GM12878 (cell line): Measurements from ENCODE around the gene ARPP21. TPM values are rescaled to one million over a fixed set of nuclear protein-coding genes. Genes with fewer than 3 reads are reported as not detected.

Experiments used
- ATAC-seq: fragments of 200-7000 bp; cut with Tn5 transposase; 3 replicates; pipeline ENCODE4 v1.9.1; 2020; ENCODE audit warnings: mild to moderate bottlenecking, moderate library complexity
- BruUV-seq: library from RNA; stranded (reverse); fragments of 400-500 nt; replicated peaks from 2 replicates; lab custom pipeline; 2021; lab: Mats Ljungman, UMichigan
- CTCF ChIA-PET: fragments of 300-600 bp; sonication (Branson Sonifier 250); formaldehyde crosslinking; extraction: SDS; loops from one replicate; lab custom pipeline; 2021; ENCODE audit warnings: inconsistent platforms; lab: Yijun Ruan, JAX
- POLR2A ChIA-PET: fragments of 350-600 bp; formaldehyde crosslinking; extraction: SDS; loops from one replicate; lab custom pipeline; 2021; ENCODE audit warnings: inconsistent platforms; lab: Charles Lee
- RAD21 ChIA-PET: fragments of 300-600 bp; sonication (Branson Sonifier 250); formaldehyde crosslinking; loops from one replicate; lab custom pipeline; 2023; ENCODE audit warnings: antibody characterized with exemption; ENCODE audit not compliant: unreplicated experiment; lab: Charles Lee
- SMC1A ChIA-PET: fragments of 300-600 bp; sonication (Branson Sonifier 250); formaldehyde crosslinking; loops from one replicate; lab custom pipeline; 2023; ENCODE audit not compliant: unreplicated experiment, uncharacterized antibody; lab: Charles Lee
- DNase-seq: peaks from one replicate; pipeline ENCODE4 v3.0.0-alpha.2; 2011; ENCODE audit warnings: low read depth, low spot score
- FAIRE-seq: peaks from 3 replicates; lab custom pipeline; 2011; peaks lifted over from hg19 to GRCh38; lab: Jason Lieb, UNC
- H2AFZ ChIP-seq: 2 replicates; pipeline ENCODE4 v1.6.0; 2011; ENCODE audit warnings: low read depth, low read length, control low read depth; ENCODE audit not compliant: control insufficient read depth
- H3K27ac ChIP-seq: 2 replicates; pipeline ENCODE4 v1.5.1; 2011; ENCODE audit warnings: control low read depth; ENCODE audit not compliant: control insufficient read depth, insufficient read depth
- H3K27me3 ChIP-seq, 2 experiments: replicated peaks in 1 of 2; 2 replicates each; pipeline versions ENCODE4 v1.6.0 to v1.6.1; 2011; ENCODE audit warnings: low read length in 1 of 2; ENCODE audit not compliant: control insufficient read depth in 2 of 2, insufficient read depth in 2 of 2
- H3K36me3 ChIP-seq, 2 experiments: 2 replicates each; pipeline ENCODE4 v1.5.1; 2011; ENCODE audit warnings: low read length in 1 of 2; ENCODE audit not compliant: control insufficient read depth in 2 of 2, insufficient read depth in 2 of 2
- H3K4me1 ChIP-seq: 2 replicates; pipeline ENCODE4 v1.6.1; 2011; ENCODE audit warnings: mild to moderate bottlenecking, low read length, moderate library complexity, mixed read lengths; ENCODE audit not compliant: control insufficient read depth, insufficient read depth
- H3K4me2 ChIP-seq: 2 replicates; pipeline ENCODE4 v1.6.0; 2011; ENCODE audit warnings: control low read depth; ENCODE audit not compliant: control insufficient read depth, insufficient read depth
- H3K4me3 ChIP-seq: fragments of 200-600 bp; sonication (generic); 2 replicates; pipeline ENCODE4 v1.5.1; 2016
- H3K79me2 ChIP-seq: 2 replicates; pipeline ENCODE4 v1.6.0; 2011; ENCODE audit warnings: low read length; ENCODE audit not compliant: control insufficient read depth, insufficient read depth
- H3K9ac ChIP-seq: 2 replicates; pipeline ENCODE4 v1.8.0; 2011; ENCODE audit warnings: low read length, control low read depth, mixed read lengths; ENCODE audit not compliant: control insufficient read depth, insufficient read depth
- H3K9me3 ChIP-seq: replicated peaks from 3 replicates; pipeline ENCODE4 v1.5.1; 2011; ENCODE audit warnings: mild to moderate bottlenecking, low read length; ENCODE audit not compliant: control insufficient read depth, insufficient read depth
- H4K20me1 ChIP-seq: 2 replicates; pipeline ENCODE4 v1.6.0; 2011; ENCODE audit not compliant: control insufficient read depth, insufficient read depth
- CBX3 ChIP-seq: fragments of 200-600 bp; sonication (generic); IDR thresholded peaks from 2 replicates; pipeline ENCODE4 v1.6.1; 2016; ENCODE audit warnings: low read depth, borderline replicate concordance
- CTCF ChIP-seq, 3 experiments: IDR thresholded peaks in 2 of 3; conservative IDR thresholded peaks in 1 of 3; 2 replicates each; pipeline ENCODE4 v1.5.1; 2011; ENCODE audit warnings: low read depth in 3 of 3, low read length in 3 of 3, mild to moderate bottlenecking in 3 of 3, control low read depth in 2 of 3, moderate library complexity in 2 of 3, inconsistent platforms in 1 of 3, mixed read lengths in 1 of 3; ENCODE audit not compliant: control insufficient read depth in 2 of 3, insufficient read depth in 1 of 3; ENCODE audit errors: extremely low read depth in 1 of 3
- DPF2 ChIP-seq: fragments of 450-650 bp; IDR thresholded peaks from 2 replicates; pipeline ENCODE4 v1.6.1; 2017; ENCODE audit warnings: mild to moderate bottlenecking
- EZH2 ChIP-seq: IDR thresholded peaks from 2 replicates; pipeline ENCODE4 v1.6.1; 2012; ENCODE audit warnings: low read depth, mild to moderate bottlenecking, control low read depth, inconsistent platforms, low read length, borderline replicate concordance; ENCODE audit not compliant: control insufficient read depth
- FOS ChIP-seq: IDR thresholded peaks from 3 replicates; pipeline ENCODE4 v1.6.1; 2011; ENCODE audit warnings: borderline replicate concordance; ENCODE audit not compliant: insufficient read length; ENCODE audit errors: extremely low read depth
- HCFC1 ChIP-seq: fragments of 150-350 bp; IDR thresholded peaks from 2 replicates; pipeline ENCODE4 v1.6.1; 2014; ENCODE audit warnings: low read length
- HDAC6 ChIP-seq: fragments of 200-600 bp; sonication (generic); IDR thresholded peaks from one replicate; pipeline ENCODE4 v1.8.0; 2017; ENCODE audit warnings: antibody characterized with exemption; ENCODE audit not compliant: unreplicated experiment
- MYB ChIP-seq: fragments of 150-350 bp; IDR thresholded peaks from 2 replicates; pipeline ENCODE4 v1.6.1; 2014; ENCODE audit warnings: mild to moderate bottlenecking, low read depth, low read length, borderline replicate concordance
- NR2F1 ChIP-seq: fragments of 450-650 bp; conservative IDR thresholded peaks from 2 replicates; pipeline ENCODE4 v1.6.1; 2017; ENCODE audit warnings: mild to moderate bottlenecking
- PAX5 ChIP-seq: IDR thresholded peaks from 2 replicates; pipeline ENCODE4 v1.6.1; 2011; ENCODE audit warnings: low read depth, low read length, borderline replicate concordance
- RB1 ChIP-seq: fragments of 450-650 bp; formaldehyde crosslinking; IDR thresholded peaks from 2 replicates; pipeline ENCODE4 v1.6.1; 2017; ENCODE audit warnings: mild to moderate bottlenecking, borderline replicate concordance
- TCF7 ChIP-seq: IDR thresholded peaks from 2 replicates; pipeline ENCODE4 v1.6.1; 2014; ENCODE audit warnings: antibody characterized with exemption, borderline replicate concordance
- YBX1 ChIP-seq: fragments of 450-650 bp; IDR thresholded peaks from 2 replicates; pipeline ENCODE4 v1.6.1; 2016; ENCODE audit warnings: antibody characterized with exemption
- WGBS: methylation state at CpG from one replicate; pipeline ENCODE4 v1.1.6; 2016; ENCODE audit warnings: low lambda C conversion rate; ENCODE audit not compliant: insufficient replicate concordance, insufficient coverage; ENCODE audit errors: missing lambda C conversion rate; 5-methylcytosine and 5-hydroxymethylcytosine counted together
- in situ Hi-C: fragments of 300-500 bp; cut with MboI; formaldehyde crosslinking; loops from 9 replicates; pipeline ENCODE4 v1.14.3; 2018; ENCODE audit warnings: mixed read lengths
- intact Hi-C: fragments of 100-400 bp; cut with micrococcal nuclease; formaldehyde crosslinking; loops from one replicate; pipeline ENCODE4 v1.14.2; 2022; ENCODE audit not compliant: unreplicated experiment
- polyA plus RNA-seq, 11 experiments: library from polyadenylated mRNA; depleted of rRNA in 4 of 11; unstranded in 6 of 11; stranded (reverse) in 5 of 11; fragments of >200 nt; fragmentation: Nextera tagmentation in 4 of 11; fragmentation: Illumina TruSeq in 1 of 11; extraction: Ambion mirVana in 4 of 11; extraction: Trizol in 1 of 11; gene quantifications; 1 replicate in 1 of 11; 2 replicates in 10 of 11; pipeline versions ENCODE4 v1.2.1 to v1.2.3, GENCODE V29; 2011 to 2016; ENCODE audit warnings: inconsistent platforms in 2 of 11, missing spikeins in 2 of 11, low read depth in 1 of 11
- total RNA-seq, 4 experiments: library from RNA; depleted of rRNA in 3 of 4; stranded (reverse); fragments of >200 nt in 3 of 4; fragmentation: Illumina TruSeq in 1 of 4; extraction: Trizol in 1 of 4; gene quantifications; 2 replicates each; pipeline versions ENCODE4 v1.2.1 to v1.2.3, GENCODE V29; 2013 to 2021

The ARPP21 gene
- total and polyA plus RNA-seq, 10 of the 15 experiments (the other 5 are each of a cell fraction or from before 2014, with no cell fraction given), result not detected

- intact Hi-C loops, result no loop called here
- DNase-seq (no peak), ATAC-seq (no peak), FAIRE-seq (no peak)
- Histone ChIP-seq H3K79me2 (no peaks in the 10 kb centered on the region), H3K4me2 (no peak overlapping the region), H2AFZ (no peak overlapping the region), H3K27me3 (no peaks in the 10 kb centered on the region), H3K9me3 (no peaks in the 10 kb centered on the region), H3K36me3 (no peaks in the 10 kb centered on the region), H3K27ac (no peak overlapping the region), H3K4me1 (no peaks in the 10 kb centered on the region), H3K9ac (no peak overlapping the region), H4K20me1 (no peaks in the 10 kb centered on the region), H3K4me3 (no peak overlapping the region)
- SMC1A ChIA-PET, result interaction anchor here (1.1 kb wide), 1 partner anchor 8 kb away, joined by 4 read pairs; no protein-coding TSS in a partner anchor
- in situ Hi-C loops, result no loop called here
- no TSS peak for BruUV-seq
- 0% methylated on average over 1 of the region's 1 CpG for WGBS
- CTCF ChIA-PET, result no interaction called here
- RAD21 ChIA-PET, result no interaction called here
- TF ChIP-seq TCF7 (no peak), MYB (no peak), NR2F1 (no peak), PAX5 (no peak), RB1 (no peak), EZH2 (no peak), DPF2 (no peak), CBX3 (no peak), FOS (no peak), YBX1 (no peak), HDAC6 (no peak), HCFC1 (no peak), CTCF (IDR thresholded peaks at IDR 0.05 in 2 of 3, conservative IDR thresholded peaks at IDR 0.05 in 1 of 3; ENCODE audit: control insufficient read depth in 2 of 3, extremely low read depth in 1 of 3, insufficient read depth in 1 of 3, low read depth in 3 of 3, low read length in 3 of 3) (no peak)
- POLR2A ChIA-PET, result no interaction called here
Observed at GRCh38 chr3:35782355-35782754, 143.0 kb downstream of the ARPP21 start.
